22Rv1 (cell line): ENCODE data around the gene RPLP1.

Source experiments
- H3K27ac ChIP-seq: fragments of 450-650 bp; 2 replicates; pipeline ENCODE4 v1.5.1; 2017
- ZFX ChIP-seq: fragments of 450-650 bp; IDR thresholded peaks from 2 replicates; pipeline ENCODE4 v1.6.1; 2017; ENCODE audit warnings: antibody characterized with exemption, borderline replicate concordance
- TF ChIP-seq, protein P1 (sequence below): fragments of 450-650 bp; IDR thresholded peaks from 2 replicates; pipeline ENCODE4 v1.5.1; 2017; ENCODE audit warnings: mild to moderate bottlenecking

Gene RPLP1

DNA sequence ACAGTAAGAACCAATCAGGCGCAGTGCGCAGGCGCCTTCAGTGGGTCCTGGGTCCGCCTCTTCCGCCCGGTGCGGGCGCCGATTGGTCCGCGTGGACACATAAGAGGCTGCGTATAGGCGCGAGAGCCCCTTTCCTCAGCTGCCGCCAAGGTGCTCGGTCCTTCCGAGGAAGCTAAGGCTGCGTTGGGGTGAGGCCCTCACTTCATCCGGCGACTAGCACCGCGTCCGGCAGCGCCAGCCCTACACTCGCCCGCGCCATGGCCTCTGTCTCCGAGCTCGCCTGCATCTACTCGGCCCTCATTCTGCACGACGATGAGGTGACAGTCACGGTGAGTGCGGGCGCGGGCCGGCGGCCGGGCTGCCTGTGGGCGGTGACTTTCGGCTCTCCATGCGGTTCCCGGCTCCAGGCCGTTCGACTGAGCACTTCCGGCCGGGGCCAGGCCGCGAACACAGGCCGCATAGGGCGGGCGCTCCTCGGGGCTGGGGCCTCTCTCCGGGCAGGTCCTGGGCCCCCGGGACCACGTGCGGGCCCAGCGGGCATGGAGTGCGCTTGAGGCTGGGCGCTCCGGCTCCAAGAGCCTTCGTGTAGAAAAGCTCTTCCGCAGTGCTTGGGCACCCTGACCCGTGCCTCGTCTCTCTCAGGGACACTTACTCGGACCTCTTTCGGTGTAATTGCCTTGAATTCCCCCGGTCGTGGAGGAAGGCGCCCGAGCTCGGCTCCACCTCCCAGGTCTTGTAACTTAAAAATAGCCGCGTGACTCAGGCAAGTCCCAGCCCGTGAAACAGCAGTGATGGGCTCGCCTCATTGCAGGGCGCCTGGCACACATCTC lies at the start of gene RPLP1:
TSS of gene RPLP1 (plus strand) at position 127 of the 830 bp plus-strand sequence. CDS start at position 258, 131 bp downstream.
- peak within 1 kb of the TSS; percentile 95 for H3K27ac ChIP-seq
- no peak for TF ChIP-seq ZFX
- TF ChIP-seq, protein P1, sequence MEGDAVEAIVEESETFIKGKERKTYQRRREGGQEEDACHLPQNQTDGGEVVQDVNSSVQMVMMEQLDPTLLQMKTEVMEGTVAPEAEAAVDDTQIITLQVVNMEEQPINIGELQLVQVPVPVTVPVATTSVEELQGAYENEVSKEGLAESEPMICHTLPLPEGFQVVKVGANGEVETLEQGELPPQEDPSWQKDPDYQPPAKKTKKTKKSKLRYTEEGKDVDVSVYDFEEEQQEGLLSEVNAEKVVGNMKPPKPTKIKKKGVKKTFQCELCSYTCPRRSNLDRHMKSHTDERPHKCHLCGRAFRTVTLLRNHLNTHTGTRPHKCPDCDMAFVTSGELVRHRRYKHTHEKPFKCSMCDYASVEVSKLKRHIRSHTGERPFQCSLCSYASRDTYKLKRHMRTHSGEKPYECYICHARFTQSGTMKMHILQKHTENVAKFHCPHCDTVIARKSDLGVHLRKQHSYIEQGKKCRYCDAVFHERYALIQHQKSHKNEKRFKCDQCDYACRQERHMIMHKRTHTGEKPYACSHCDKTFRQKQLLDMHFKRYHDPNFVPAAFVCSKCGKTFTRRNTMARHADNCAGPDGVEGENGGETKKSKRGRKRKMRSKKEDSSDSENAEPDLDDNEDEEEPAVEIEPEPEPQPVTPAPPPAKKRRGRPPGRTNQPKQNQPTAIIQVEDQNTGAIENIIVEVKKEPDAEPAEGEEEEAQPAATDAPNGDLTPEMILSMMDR, result no peak

DNA sequence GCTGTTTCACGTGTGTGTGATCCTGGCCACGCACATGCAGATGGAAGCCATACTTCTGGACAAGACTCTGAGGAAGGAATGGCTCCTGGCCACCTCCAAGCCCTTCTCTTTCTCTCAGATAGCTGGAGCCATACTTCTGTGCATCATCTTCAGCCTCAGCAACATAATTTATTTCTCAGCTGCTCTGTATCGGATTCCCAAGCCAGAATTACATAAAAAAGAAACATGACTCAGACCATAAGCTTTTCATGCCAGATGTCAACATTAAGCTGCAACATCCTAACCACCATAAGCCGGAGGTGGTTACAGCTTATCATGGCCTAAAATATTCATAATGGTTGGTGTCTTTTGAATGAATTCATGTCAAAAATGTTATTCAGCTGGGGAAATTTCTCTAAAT lies 49.0 kb upstream of the RPLP1 start:
- TF ChIP-seq, protein P1, result no peak
- TF ChIP-seq ZFX, result no peak
- H3K27ac ChIP-seq, result no peak overlapping the region

DNA sequence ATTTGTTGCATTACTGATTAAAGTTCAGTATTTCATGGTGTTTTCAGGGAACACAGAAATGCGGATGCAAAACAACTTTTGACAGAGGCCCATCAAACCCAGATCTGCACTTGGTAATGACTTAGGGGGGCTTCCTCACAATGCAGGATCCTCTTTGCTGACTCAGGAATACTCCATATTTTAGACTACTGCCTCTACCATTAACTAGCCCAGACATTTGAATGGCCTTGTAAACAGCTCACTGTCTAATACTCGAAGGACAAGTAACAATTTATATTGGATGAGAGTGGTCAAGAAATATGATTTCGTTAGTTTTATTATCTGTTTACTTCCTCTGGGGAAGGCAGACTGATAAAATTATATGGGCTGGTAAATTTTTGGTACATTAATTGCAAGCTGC lies 47.5 kb upstream of the RPLP1 start:
- H3K27ac ChIP-seq, result no peak overlapping the region
- TF ChIP-seq, protein P1, result no peak
- TF ChIP-seq ZFX, result no peak

GRCh38 chr15:69407719-69408400 lies 44.8 kb upstream of the RPLP1 start:
- TF ChIP-seq, protein P1, result no peak
- no peak for TF ChIP-seq ZFX

DNA sequence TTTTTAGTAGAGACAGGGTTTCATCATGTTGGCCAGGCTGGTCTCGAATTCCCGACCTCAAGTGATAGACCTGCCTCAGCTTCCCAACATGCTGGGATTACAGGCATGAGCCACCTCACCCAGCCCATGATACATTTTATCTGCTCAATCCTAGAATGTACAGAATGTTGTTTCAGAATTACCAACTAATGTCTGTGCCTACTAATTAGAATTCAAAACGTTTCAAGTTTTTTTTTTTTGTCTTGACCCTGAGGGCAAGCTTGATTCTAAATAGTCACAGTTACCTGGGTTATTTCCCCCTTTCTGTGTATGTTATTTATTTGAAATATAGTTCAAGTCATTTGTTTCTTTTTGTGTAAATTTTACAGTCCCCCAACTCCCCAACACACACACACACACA lies 43.8 kb upstream of the RPLP1 start:
- H3K27ac ChIP-seq, result no peak overlapping the region
- no peak for TF ChIP-seq ZFX
- TF ChIP-seq, protein P1, result no peak

More at GRCh38 chr15:69407719-69408400, 44.8 kb upstream of the RPLP1 start:
- no peak overlapping the region for H3K27ac ChIP-seq

DNA sequence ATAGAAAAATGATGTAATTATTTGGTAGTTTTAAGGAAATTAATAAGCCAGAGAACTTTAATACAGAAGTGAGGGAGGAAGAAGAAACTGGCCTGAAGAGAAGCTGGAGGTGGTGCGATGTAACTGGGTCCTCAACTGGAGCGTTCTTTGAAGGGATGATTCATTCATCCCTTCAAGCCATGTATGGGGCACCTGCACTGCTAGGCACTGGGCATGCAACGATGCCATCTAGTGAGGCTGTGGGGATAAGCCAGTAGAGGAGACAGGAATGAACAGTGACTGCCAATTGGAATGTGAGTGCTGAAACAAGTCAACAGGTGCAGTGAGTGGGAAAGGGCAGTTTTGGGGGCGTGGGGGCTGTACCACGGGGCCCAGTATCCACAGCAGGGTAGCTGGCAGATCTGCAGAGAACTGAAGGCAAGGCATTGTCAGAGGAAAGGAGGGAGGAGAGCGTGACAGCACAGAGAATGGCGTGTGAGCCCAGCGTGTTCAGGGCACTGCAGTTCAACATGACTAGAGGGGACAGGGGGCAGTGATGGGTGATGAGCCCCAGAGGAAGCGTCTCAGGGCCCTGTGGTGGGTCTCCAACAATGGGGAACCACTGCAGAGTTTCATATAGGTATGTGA lies 42.3 kb upstream of the RPLP1 start:
- TF ChIP-seq ZFX, result no peak
- TF ChIP-seq, protein P1, result peak; percentile 77
- no peak overlapping the region for H3K27ac ChIP-seq
